ENCODE data around the gene SDK2. TPM values are rescaled to one million over a fixed set of nuclear protein-coding genes. Genes with fewer than 3 reads are reported as not detected.

The SDK2 gene
- total RNA-seq, 1 donor from 2014 or later: 11.2 TPM

DNA sequence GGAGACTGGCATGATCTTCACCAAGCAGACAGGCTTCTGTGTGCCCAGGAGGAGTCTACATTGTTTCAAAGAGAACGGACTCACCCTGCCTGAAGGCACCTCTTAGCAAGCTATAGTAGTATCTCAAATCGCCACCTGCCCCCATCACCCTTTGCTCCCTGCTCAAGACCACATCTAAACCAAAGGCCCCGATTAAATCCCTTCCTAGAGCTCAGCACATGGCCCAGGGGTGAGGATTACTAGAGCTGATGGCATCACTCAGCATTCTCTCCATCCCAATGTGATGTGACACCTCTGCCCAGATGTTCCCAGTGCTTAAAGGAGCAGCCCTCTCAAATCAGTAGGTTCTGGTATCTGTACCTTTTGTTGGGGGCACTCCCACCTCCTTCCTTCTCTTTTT lies 324.5 kb downstream of the SDK2 start:
- H3K27me3 Mint-ChIP-seq (ENCODE audit: low read depth, unreplicated experiment): peaks cover 12% of the 10 kb centered on the region
- no peak overlapping the region for H3K4me3 ChIP-seq (ENCODE audit: insufficient read depth, low read depth, low read length)
- H3K9me3 ChIP-seq (ENCODE audit: insufficient read depth, low read depth, low read length): no peaks in the 10 kb centered on the region
- no peaks in the 10 kb centered on the region for H4K20me1 ChIP-seq (ENCODE audit: insufficient read depth, low read length)
- H3K9me3 Mint-ChIP-seq (ENCODE audit: unreplicated experiment): peaks cover 3% of the 10 kb centered on the region
- no peaks in the 10 kb centered on the region for H3K79me2 ChIP-seq (ENCODE audit: insufficient read depth, low read length)
- H3K9ac ChIP-seq (ENCODE audit: low read length): no peak overlapping the region
- FAIRE-seq (no peak), DNase-seq (ENCODE audit: low read depth) (no peak)
- no peaks in the 10 kb centered on the region for H3K27me3 ChIP-seq (ENCODE audit: insufficient read depth, low read length)
- peaks cover 6% of the 10 kb centered on the region for H3K4me1 ChIP-seq (ENCODE audit: insufficient read depth, low read length)
- H3K4me1 Mint-ChIP-seq (ENCODE audit: low read depth, unreplicated experiment): peaks cover 10% of the 10 kb centered on the region
- no peak overlapping the region for H3K4me2 ChIP-seq (ENCODE audit: low read length)
- peaks cover 2% of the 10 kb centered on the region for H3K36me3 Mint-ChIP-seq (ENCODE audit: low read depth, unreplicated experiment)
- no peak overlapping the region for H2AFZ ChIP-seq (ENCODE audit: low read depth, low read length)
- no peak for TF ChIP-seq EZH2 (IDR thresholded peaks at IDR 0.05; ENCODE audit: insufficient read depth, low read length)
- TF ChIP-seq, protein P1, sequence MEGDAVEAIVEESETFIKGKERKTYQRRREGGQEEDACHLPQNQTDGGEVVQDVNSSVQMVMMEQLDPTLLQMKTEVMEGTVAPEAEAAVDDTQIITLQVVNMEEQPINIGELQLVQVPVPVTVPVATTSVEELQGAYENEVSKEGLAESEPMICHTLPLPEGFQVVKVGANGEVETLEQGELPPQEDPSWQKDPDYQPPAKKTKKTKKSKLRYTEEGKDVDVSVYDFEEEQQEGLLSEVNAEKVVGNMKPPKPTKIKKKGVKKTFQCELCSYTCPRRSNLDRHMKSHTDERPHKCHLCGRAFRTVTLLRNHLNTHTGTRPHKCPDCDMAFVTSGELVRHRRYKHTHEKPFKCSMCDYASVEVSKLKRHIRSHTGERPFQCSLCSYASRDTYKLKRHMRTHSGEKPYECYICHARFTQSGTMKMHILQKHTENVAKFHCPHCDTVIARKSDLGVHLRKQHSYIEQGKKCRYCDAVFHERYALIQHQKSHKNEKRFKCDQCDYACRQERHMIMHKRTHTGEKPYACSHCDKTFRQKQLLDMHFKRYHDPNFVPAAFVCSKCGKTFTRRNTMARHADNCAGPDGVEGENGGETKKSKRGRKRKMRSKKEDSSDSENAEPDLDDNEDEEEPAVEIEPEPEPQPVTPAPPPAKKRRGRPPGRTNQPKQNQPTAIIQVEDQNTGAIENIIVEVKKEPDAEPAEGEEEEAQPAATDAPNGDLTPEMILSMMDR (IDR thresholded peaks at IDR 0.05; ENCODE audit: insufficient read depth, low read depth, low read length): no peak
- H3K27ac Mint-ChIP-seq (ENCODE audit: unreplicated experiment): no peak overlapping the region
- H3K27ac ChIP-seq (ENCODE audit: low read depth, low read length): no peak overlapping the region
- no peak overlapping the region for H3K4me3 Mint-ChIP-seq (ENCODE audit: unreplicated experiment)
- no peaks in the 10 kb centered on the region for H3K36me3 ChIP-seq (ENCODE audit: insufficient read depth, low read length)

DNA sequence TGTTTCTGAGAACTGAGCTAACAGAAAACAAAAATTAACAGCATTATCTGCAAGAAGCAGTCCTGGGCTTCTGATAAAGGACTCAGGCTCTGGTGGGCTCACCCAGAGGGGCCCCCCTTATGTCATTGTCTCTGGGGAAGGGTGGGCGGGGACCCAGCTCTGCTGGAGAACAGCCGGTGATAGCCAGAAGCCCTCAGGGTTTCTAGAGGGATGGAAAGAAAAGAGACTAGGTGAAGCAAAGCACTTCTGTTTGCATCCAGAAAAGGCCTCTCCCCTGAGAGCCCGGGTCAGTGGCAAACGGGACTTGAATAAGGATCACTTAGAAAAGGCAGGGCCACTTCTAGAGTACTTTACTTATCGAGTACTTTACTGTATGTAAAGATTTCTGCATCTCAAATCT lies 325.4 kb downstream of the SDK2 start:
- no peaks in the 10 kb centered on the region for H3K36me3 ChIP-seq (ENCODE audit: insufficient read depth, low read length)
- H4K20me1 ChIP-seq (ENCODE audit: insufficient read depth, low read length): no peaks in the 10 kb centered on the region
- H3K4me2 ChIP-seq (ENCODE audit: low read length): no peak overlapping the region
- FAIRE-seq (no peak), DNase-seq (ENCODE audit: low read depth) (no peak)
- no peaks in the 10 kb centered on the region for H3K27me3 ChIP-seq (ENCODE audit: insufficient read depth, low read length)
- Mint-ChIP-seq H3K9me3 (ENCODE audit: unreplicated experiment) (peaks cover 2% of the 10 kb centered on the region), H3K4me1 (ENCODE audit: low read depth, unreplicated experiment) (peaks cover 9% of the 10 kb centered on the region), H3K36me3 (ENCODE audit: low read depth, unreplicated experiment) (peaks cover 2% of the 10 kb centered on the region), H3K4me3 (ENCODE audit: unreplicated experiment) (no peak overlapping the region), H3K27me3 (ENCODE audit: low read depth, unreplicated experiment) (peaks cover 10% of the 10 kb centered on the region), H3K27ac (ENCODE audit: unreplicated experiment) (no peak overlapping the region)
- TF ChIP-seq EZH2 (IDR thresholded peaks at IDR 0.05; ENCODE audit: insufficient read depth, low read length): no peak
- TF ChIP-seq, protein P1 (IDR thresholded peaks at IDR 0.05; ENCODE audit: insufficient read depth, low read depth, low read length): no peak
- H3K9me3 ChIP-seq (ENCODE audit: insufficient read depth, low read depth, low read length): no peaks in the 10 kb centered on the region
- no peaks in the 10 kb centered on the region for H3K79me2 ChIP-seq (ENCODE audit: insufficient read depth, low read length)
- peaks cover 6% of the 10 kb centered on the region for H3K4me1 ChIP-seq (ENCODE audit: insufficient read depth, low read length)
- no peak overlapping the region for H2AFZ ChIP-seq (ENCODE audit: low read depth, low read length)
- H3K4me3 ChIP-seq (ENCODE audit: insufficient read depth, low read depth, low read length): no peak overlapping the region
- no peak overlapping the region for H3K27ac ChIP-seq (ENCODE audit: low read depth, low read length)
- no peak overlapping the region for H3K9ac ChIP-seq (ENCODE audit: low read length)

DNA sequence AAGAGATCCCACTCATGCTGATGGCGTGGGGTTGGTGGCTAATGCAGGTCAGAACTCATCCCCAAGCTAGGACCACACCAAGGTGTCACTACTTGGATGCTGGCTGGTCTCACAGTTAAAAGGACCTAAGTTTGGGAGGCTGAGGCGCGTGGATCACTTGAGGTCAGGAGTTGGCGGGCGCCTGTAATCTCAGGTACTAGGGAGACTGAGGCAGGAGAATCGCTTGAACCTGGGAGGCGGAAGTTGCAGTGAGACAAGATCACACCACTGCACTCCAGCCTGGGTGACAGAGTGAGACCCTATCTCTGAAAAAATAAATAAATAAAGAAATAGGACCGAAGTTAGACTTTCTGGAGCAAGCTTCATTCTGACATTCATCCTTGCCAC lies 325.8 kb downstream of the SDK2 start:
- Histone ChIP-seq H3K9me3 (ENCODE audit: insufficient read depth, low read depth, low read length) (no peaks in the 10 kb centered on the region), H3K9ac (ENCODE audit: low read length) (no peak overlapping the region), H3K36me3 (ENCODE audit: insufficient read depth, low read length) (no peaks in the 10 kb centered on the region), H3K27me3 (ENCODE audit: insufficient read depth, low read length) (no peaks in the 10 kb centered on the region), H3K4me1 (ENCODE audit: insufficient read depth, low read length) (peaks cover 2% of the 10 kb centered on the region), H3K79me2 (ENCODE audit: insufficient read depth, low read length) (no peaks in the 10 kb centered on the region), H3K4me2 (ENCODE audit: low read length) (no peak overlapping the region), H2AFZ (ENCODE audit: low read depth, low read length) (no peak overlapping the region), H4K20me1 (ENCODE audit: insufficient read depth, low read length) (no peaks in the 10 kb centered on the region), H3K27ac (ENCODE audit: low read depth, low read length) (no peak overlapping the region), H3K4me3 (ENCODE audit: insufficient read depth, low read depth, low read length) (no peak overlapping the region)
- Mint-ChIP-seq H3K4me3 (ENCODE audit: unreplicated experiment) (no peak overlapping the region), H3K4me1 (ENCODE audit: low read depth, unreplicated experiment) (peaks cover 7% of the 10 kb centered on the region), H3K27ac (ENCODE audit: unreplicated experiment) (no peak overlapping the region), H3K27me3 (ENCODE audit: low read depth, unreplicated experiment) (peaks cover 12% of the 10 kb centered on the region), H3K9me3 (ENCODE audit: unreplicated experiment) (peaks cover 2% of the 10 kb centered on the region), H3K36me3 (ENCODE audit: low read depth, unreplicated experiment) (peaks cover 2% of the 10 kb centered on the region)
- DNase-seq (ENCODE audit: low read depth) (no peak), FAIRE-seq (no peak)
- no peak for TF ChIP-seq EZH2 (IDR thresholded peaks at IDR 0.05; ENCODE audit: insufficient read depth, low read length)
- TF ChIP-seq, protein P1 (IDR thresholded peaks at IDR 0.05; ENCODE audit: insufficient read depth, low read depth, low read length): no peak
